WERI-Rb-1 (cell line): ENCODE measurements around the gene LRRC42.
A peak's percentile ranks its signal among the peaks of the same experiment; 100 is the strongest.

ENCODE experiments used
- DNase-seq: peaks from one replicate; pipeline ENCODE4 v3.0.0-alpha.2; 2020
- H3K27ac ChIP-seq: fragments of 250-450 bp; sonication (Bioruptor Pico); 2 replicates; pipeline ENCODE4 v1.5.1; 2020; ENCODE audit warnings: mild to moderate bottlenecking, moderate library complexity
- H3K27me3 ChIP-seq: fragments of 250-450 bp; sonication (Bioruptor Pico); 2 replicates; pipeline ENCODE4 v1.5.1; 2021; ENCODE audit warnings: mild to moderate bottlenecking, low read depth, moderate library complexity; ENCODE audit not compliant: insufficient read depth, severe bottlenecking
- H3K36me3 ChIP-seq: fragments of 250-450 bp; sonication (Bioruptor Pico); 2 replicates; pipeline ENCODE4 v1.5.1; 2020; ENCODE audit warnings: mild to moderate bottlenecking, moderate library complexity
- H3K4me3 ChIP-seq: 2 replicates; pipeline ENCODE4 v1.5.1; 2011; ENCODE audit warnings: low read depth, mild to moderate bottlenecking, control low read depth, low read length
- H3K9me3 ChIP-seq: fragments of 250-450 bp; sonication (Bioruptor Pico); 2 replicates; pipeline ENCODE4 v1.5.1; 2021; ENCODE audit warnings: mild to moderate bottlenecking, moderate library complexity; ENCODE audit not compliant: severe bottlenecking
- CTCF ChIP-seq: IDR thresholded peaks from 2 replicates; pipeline ENCODE4 v1.5.1; 2011; ENCODE audit warnings: low read depth, mild to moderate bottlenecking, control low read depth, inconsistent platforms, low read length

Gene LRRC42

DNA sequence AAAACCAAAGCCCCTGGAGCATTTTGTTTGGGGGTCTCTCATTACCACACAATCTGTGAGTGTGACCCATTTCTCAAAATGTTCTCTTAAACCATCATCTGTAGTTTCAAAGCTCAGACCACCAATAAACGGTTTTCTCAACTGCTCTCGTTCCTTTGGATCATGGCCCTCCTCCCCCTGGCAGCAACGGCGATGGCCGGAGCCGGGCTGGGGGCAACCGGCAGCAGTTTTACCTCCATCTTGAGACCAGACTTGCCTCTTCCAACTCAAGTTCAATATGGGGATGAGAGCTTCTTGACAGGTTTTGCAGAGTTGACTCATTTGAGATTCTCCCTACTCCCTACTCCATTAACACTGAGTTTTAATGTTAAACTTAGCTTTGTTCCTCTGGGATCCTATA is 29.7 kb downstream of the LRRC42 start:
- no peak for TF ChIP-seq CTCF
- H3K9me3 ChIP-seq, result no peaks in the 10 kb centered on the region
- no peak overlapping the region for H3K4me3 ChIP-seq
- no peak overlapping the region for H3K27ac ChIP-seq
- H3K36me3 ChIP-seq, result peaks cover 9% of the 10 kb centered on the region
- no peak for DNase-seq
- no peaks in the 10 kb centered on the region for H3K27me3 ChIP-seq

GRCh38 chr1:53979712-53980450 is 33.7 kb downstream of the LRRC42 start:
- Histone ChIP-seq H3K36me3 (no peaks in the 10 kb centered on the region), H3K4me3 (no peak overlapping the region), H3K9me3 (no peaks in the 10 kb centered on the region), H3K27me3 (no peaks in the 10 kb centered on the region), H3K27ac (no peak overlapping the region)
- no peak for TF ChIP-seq CTCF
- DNase-seq, result no peak

DNA sequence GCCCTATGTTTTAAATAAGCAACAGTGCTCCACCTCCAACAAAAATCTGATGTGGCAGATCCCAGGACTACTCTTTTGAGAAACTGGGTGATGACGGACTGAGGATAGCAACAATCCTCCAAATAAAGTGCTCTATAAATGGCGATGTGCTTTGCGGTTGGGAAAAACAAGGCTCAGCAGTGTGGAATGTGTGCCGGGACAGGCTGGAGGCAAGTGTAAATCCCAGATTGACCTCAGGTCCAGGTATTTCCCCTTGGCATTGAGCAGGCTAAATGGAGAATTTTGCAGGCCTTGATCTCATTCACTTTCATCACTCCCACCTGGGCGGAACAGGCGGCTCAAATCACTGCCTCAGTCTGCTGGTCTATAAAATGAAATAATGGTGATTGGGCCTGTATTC is 35.1 kb downstream of the LRRC42 start:
- H3K27me3 ChIP-seq, result no peaks in the 10 kb centered on the region
- no peak for TF ChIP-seq CTCF
- H3K4me3 ChIP-seq, result no peak overlapping the region
- H3K9me3 ChIP-seq, result no peaks in the 10 kb centered on the region
- H3K36me3 ChIP-seq, result no peaks in the 10 kb centered on the region
- DNase-seq, result no peak
- H3K27ac ChIP-seq, result no peak overlapping the region

DNA sequence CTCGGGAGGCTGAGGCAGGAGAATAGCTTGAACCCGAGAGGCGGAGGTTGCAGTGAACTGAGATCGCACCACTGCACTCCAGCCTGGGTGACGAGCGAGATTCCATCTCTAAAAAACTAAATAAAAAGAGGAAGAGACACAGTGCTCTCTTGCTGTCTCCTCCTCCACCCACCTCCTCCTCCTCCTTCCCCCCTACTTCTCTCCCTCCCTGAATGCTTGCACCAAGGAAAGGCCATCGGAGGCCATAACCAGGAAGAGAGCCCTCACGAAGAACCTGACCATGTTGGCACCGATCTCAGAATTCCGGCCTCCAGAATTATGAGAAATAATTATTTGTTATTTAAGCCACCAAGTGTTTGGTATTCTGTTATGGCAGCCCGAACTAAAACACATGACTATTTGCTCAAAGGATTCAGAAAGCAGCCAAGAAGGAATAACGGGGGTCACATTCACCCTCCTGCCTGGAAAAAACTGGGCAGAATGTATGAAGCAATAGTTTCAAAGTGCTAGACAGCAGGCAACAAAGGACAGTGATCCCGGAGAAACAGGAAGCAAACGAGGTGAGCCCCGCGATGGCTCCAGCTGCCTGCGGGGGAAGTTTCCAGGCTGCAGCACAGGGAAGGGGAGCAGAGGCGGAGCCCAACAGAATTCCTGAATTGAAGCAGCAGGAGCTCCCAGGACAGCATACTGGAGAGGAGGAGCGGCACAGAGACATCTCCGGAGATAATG is 36.0 kb downstream of the LRRC42 start:
- H3K27me3 ChIP-seq, result no peaks in the 10 kb centered on the region
- H3K9me3 ChIP-seq, result no peaks in the 10 kb centered on the region
- no peaks in the 10 kb centered on the region for H3K36me3 ChIP-seq
- H3K27ac ChIP-seq, result no peak overlapping the region
- TF ChIP-seq CTCF, result no peak
- peak; percentile 45 for DNase-seq
- H3K4me3 ChIP-seq, result no peak overlapping the region

DNA sequence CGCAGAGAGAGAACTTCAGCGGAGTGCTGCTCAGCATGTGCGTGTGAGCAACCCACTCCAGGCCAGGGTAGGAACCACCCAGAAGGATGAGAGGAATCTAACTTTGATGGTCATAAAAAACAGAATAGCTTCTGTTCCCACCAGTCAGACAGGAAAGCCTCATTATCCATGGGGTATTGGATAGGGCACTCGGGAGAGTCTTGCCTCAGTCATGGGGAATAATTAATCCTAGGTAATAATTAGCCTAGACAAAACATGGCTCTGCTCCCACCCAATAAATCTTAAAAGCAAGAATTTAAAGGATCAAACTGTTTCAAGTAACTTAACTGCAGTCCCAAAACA is 36.6 kb downstream of the LRRC42 start:
- Histone ChIP-seq H3K27ac (no peak overlapping the region), H3K27me3 (no peaks in the 10 kb centered on the region), H3K36me3 (no peaks in the 10 kb centered on the region), H3K4me3 (no peak overlapping the region), H3K9me3 (no peaks in the 10 kb centered on the region)
- no peak for TF ChIP-seq CTCF
- no peak for DNase-seq
